Gastroesophageal sphincter (tissue), 3 donors: ENCODE data around the gene PSMB7.

Source experiments
- POLR2A ChIP-seq, 2 donors: fragments of 450-650 bp; IDR thresholded peaks; one replicate each; pipeline ENCODE4 v1.6.1; 2017; ENCODE audit warnings: antibody characterized with exemption in 2 of 2, mild to moderate bottlenecking in 2 of 2, moderate library complexity in 1 of 2
- TF ChIP-seq, protein P1 (sequence below), 4 experiments: fragments of 200-600 bp in 2 of 4; fragments of 450-650 bp in 2 of 4; sonication (generic) in 1 of 4; IDR thresholded peaks; one replicate each; pipeline ENCODE4 v1.5.1; 2017 to 2019; ENCODE audit warnings: antibody characterized with exemption in 4 of 4, mild to moderate bottlenecking in 2 of 4, moderate library complexity in 2 of 4

DNA sequence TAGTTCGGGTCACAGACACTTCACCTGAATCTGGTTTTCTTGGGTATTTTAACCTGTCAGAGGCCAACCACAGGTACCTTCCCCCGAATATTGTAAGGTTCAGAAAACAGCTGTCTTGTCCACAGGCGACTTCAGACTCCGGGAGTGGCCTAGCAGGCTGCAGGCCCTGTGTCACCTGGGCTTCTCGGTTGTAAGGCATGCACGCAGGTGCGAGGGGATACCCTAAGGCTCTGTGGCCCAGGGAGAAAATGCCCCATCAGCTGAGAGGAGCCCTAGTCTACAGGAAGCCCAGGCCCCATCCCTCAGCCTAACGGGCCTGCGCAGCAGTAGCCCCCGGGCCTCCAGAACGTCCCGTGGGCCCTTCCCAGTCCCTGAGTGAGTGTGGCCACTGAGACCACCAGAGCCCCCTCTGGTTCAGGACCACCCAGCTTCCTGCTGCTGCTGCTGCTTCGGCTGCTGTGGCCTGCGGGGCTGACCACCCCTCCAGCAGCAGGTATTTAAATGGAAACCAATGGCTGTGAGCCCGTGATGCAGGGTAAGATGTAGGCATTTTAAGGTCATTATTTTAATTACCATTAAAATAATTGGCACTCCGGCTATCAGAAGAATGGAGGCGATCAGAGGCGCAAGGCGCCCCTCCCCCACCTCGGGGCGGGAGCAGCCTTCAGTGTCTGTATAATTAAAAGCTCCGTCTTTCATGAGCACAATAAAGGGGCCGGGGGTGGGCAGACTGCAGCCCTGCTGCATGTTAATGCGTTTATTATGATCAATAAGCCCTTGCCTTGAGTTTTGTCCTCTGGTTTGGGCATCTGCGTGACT lies 65.4 kb downstream of the PSMB7 start:
- TF ChIP-seq, protein P1, sequence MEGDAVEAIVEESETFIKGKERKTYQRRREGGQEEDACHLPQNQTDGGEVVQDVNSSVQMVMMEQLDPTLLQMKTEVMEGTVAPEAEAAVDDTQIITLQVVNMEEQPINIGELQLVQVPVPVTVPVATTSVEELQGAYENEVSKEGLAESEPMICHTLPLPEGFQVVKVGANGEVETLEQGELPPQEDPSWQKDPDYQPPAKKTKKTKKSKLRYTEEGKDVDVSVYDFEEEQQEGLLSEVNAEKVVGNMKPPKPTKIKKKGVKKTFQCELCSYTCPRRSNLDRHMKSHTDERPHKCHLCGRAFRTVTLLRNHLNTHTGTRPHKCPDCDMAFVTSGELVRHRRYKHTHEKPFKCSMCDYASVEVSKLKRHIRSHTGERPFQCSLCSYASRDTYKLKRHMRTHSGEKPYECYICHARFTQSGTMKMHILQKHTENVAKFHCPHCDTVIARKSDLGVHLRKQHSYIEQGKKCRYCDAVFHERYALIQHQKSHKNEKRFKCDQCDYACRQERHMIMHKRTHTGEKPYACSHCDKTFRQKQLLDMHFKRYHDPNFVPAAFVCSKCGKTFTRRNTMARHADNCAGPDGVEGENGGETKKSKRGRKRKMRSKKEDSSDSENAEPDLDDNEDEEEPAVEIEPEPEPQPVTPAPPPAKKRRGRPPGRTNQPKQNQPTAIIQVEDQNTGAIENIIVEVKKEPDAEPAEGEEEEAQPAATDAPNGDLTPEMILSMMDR (IDR thresholded peaks at IDR 0.05): no peak
- no peak for TF ChIP-seq POLR2A (IDR thresholded peaks at IDR 0.05)
